Epithelial cell of alveolus of lung (primary cell): Measurements from ENCODE around the gene MBD3L5. TPM values are rescaled to one million over a fixed set of nuclear protein-coding genes. Genes with fewer than 3 reads are reported as not detected.

Experiments
- total RNA-seq: library from RNA; depleted of rRNA; stranded (reverse); fragments of >200 nt; gene quantifications from 2 replicates; pipeline ENCODE4 v1.2.1, GENCODE V29; 2015

Gene MBD3L5
- total RNA-seq = not detected in 2 replicates

GRCh38 chr19:7030278-7030677, at the start of gene MBD3L5:
MBD3L5 (plus strand) TSS chr19:7030578; CDS start chr19:7030612, 34 bp downstream.

GRCh38 chr19:7021331-7021730, 9.0 kb upstream of the MBD3L5 start, which contains the start of gene MBD3L2B:
MBD3L2B (minus strand) TSS chr19:7021431; CDS start chr19:7021397, 34 bp downstream.

GRCh38 chr19:7040079-7040478, 9.7 kb downstream of the MBD3L5 start, which contains the start of gene MBD3L4:
MBD3L4 (minus strand) TSS chr19:7040179; CDS start chr19:7040144, 35 bp downstream.

GRCh38 chr19:7049021-7049420, 18.6 kb downstream of the MBD3L5 start, which contains the start of gene MBD3L2:
MBD3L2 (plus strand) TSS chr19:7049321; CDS start chr19:7049374, 53 bp downstream.

GRCh38 chr19:7058576-7058975, 28.2 kb downstream of the MBD3L5 start, which contains the start of gene MBD3L3:
MBD3L3 (minus strand) TSS chr19:7058676; CDS start chr19:7058605, 71 bp downstream.

GRCh38 chr19:7069042-7069903, 38.9 kb downstream of the MBD3L5 start, which contains the start of gene ZNF557:
ZNF557 (plus strand) TSS chr19:7069703; CDS start chr19:7075075, 5,372 bp downstream.

Other genes with a start within 250 kb of the MBD3L5 start
- not detected in 2 replicates for gene ADGRE1, start 143.0 kb upstream of the MBD3L5 start, total RNA-seq
- gene MBD3L2B, start 9.1 kb upstream of the MBD3L5 start, total RNA-seq = not detected in 2 replicates
- gene MBD3L4, start 9.6 kb downstream of the MBD3L5 start, total RNA-seq = not detected in 2 replicates
- not detected in 2 replicates for gene MBD3L2, start 18.7 kb downstream of the MBD3L5 start, total RNA-seq
- gene MBD3L3, start 28.1 kb downstream of the MBD3L5 start, total RNA-seq = not detected in 2 replicates
- 6.2 and 7.2 TPM in 2 replicates for gene ZNF557, start 39.1 kb downstream of the MBD3L5 start, total RNA-seq